GM20431 (cell line): Measurements from ENCODE around the gene MORN3.
"Not testable (repeated sequence)": the region's sequence is repeated elsewhere in the genome, so short reads cannot be mapped to it uniquely, and the experiment has no call there.

Experiments
- in situ Hi-C: fragments of 300-500 bp; cut with MseI, MboI; formaldehyde crosslinking; loops from one replicate; pipeline ENCODE4 v1.15.0; 2020; ENCODE audit warnings: low sequenced_read_pairs; ENCODE audit not compliant: unreplicated experiment

MORN3 gene

GRCh38 chr12:121651320-121651719 lies 18.1 kb downstream of the MORN3 start:
- in situ Hi-C loops, result no loop called here

DNA sequence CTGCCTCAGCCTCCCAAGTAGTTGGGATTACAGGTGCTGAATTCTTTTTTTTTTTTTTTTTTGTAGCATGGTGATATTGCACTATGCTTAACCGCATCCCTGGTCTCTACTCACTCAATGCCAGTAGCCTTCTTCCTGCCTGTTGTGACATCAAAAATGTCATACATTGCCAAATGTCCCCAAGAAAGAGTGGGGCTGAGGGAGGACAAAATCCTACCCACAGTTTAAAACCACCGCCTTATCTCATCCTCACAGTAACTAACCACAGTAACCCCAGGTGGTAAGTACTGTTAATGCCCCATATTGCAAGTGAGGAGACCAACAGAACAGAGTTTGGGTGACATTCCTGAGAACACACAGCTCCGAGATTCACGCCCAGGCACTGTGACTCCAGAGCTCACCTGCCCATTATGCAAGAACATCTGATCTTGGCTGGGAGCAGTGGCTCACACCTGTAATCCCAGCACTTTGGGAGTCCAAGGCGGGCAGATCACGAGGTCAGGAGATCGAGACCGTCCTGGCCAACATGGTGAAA lies 19.6 kb downstream of the MORN3 start:
- in situ Hi-C loops, result no loop called here

GRCh38 chr12:121649322-121649721 lies 20.1 kb downstream of the MORN3 start:
- in situ Hi-C loops, result no loop called here

GRCh38 chr12:121648458-121649028 lies 20.9 kb downstream of the MORN3 start:
- in situ Hi-C loops, result no loop called here

- in situ Hi-C loops, result no loop called here
Observed at GRCh38 chr12:121641343-121641630, 28.2 kb downstream of the MORN3 start.

DNA sequence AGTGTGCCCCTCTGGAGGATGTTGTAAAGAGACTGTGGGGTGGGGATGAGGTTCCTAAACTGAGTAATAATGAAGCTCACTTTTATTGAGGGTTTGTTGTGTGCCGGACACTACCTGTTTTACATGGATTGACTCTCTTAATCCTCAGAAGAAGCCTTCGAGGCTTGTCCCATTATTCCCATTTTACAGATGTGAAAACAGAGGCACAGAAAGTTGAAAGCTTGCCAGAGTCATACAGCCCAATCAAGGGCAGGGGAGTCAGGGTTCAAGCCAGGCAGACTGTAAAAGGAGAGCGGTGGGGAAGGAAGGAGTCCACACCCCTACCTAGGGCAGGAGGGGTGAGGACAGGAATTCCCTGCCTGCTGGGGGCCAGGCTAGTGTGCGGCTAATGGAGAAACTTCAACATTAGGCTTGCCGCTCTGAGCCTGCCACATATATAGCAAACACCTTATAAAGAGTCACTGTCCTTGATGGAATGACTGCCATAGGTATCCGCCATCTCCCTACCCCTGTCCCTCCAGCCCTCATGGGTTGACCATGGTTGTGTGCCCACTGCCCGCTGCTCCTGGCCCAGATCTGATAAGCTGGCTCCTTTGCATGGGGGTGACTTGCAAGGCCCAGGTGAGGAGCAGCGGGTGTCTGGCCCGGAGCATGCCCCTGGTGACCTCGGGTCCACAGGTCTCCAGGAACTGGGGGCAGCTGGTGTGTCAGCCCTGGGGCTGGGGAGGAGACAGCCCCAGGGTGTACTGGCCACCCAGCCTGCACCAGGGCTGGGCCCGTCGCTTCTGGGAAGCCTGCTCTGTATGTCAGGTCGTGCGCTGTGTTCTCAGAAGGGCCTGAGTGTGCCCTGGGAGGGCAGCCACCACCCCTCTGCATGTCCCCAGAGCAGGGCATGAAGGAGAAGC lies 30.9 kb downstream of the MORN3 start:
- in situ Hi-C loops, result no loop called here

- in situ Hi-C loops, result no loop called here
Observed at GRCh38 chr12:121637231-121637914, 32.1 kb downstream of the MORN3 start.

- in situ Hi-C loops, result no loop called here
Observed at GRCh38 chr12:121634836-121635235, 34.6 kb downstream of the MORN3 start.

GRCh38 chr12:121633833-121634196 lies 35.6 kb downstream of the MORN3 start:
- in situ Hi-C loops, result not testable (repeated sequence)

DNA sequence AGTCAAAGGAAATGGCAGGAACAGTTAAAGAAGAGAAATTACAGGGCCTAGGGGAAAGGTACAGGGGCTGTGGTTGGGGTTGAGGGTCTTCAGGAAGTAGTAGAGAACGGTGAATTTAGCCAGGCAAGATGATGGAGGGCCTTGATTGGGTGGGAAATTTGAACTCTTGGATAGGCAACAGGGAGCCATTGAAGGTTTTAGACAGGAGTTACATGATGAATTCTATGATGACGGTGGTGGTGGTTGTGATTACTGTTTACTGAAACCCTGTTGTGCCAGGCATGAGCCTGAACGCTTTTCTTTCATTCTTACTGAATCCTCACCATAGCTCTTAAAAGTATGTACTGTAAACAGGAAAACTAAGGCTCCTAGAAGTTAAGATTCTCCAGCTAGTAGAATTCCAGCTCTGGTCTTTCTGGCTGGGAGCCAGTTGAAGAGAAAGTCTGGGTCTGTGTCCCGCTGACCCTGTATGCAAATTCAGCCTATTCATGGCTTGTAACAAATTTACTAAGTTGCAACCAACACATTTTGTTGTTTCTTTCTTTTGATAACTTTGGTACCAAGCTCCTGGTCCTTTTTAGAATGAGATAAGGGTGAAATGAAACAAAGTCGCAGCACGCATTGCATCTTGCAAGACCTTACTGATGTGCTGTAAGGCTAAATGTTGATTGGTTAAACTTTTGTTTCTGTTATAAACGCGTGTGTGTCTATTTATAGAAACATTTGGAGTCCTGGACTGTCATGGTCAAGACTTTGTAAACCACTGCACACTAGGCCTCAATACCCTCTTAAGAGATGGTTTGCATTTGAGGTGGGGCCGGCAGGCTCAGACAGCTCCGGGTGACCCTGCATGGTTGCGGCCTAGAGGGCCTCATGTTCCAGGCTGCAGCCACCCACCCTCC lies 37.1 kb downstream of the MORN3 start:
- in situ Hi-C loops, result no loop called here

- in situ Hi-C loops, result no loop called here
Observed at GRCh38 chr12:121630791-121631355, 38.6 kb downstream of the MORN3 start.

GRCh38 chr12:121628536-121628935 lies 40.9 kb downstream of the MORN3 start:
- in situ Hi-C loops, result no loop called here

- in situ Hi-C loops, result no loop called here
Observed at GRCh38 chr12:121628037-121628436, 41.4 kb downstream of the MORN3 start.

DNA sequence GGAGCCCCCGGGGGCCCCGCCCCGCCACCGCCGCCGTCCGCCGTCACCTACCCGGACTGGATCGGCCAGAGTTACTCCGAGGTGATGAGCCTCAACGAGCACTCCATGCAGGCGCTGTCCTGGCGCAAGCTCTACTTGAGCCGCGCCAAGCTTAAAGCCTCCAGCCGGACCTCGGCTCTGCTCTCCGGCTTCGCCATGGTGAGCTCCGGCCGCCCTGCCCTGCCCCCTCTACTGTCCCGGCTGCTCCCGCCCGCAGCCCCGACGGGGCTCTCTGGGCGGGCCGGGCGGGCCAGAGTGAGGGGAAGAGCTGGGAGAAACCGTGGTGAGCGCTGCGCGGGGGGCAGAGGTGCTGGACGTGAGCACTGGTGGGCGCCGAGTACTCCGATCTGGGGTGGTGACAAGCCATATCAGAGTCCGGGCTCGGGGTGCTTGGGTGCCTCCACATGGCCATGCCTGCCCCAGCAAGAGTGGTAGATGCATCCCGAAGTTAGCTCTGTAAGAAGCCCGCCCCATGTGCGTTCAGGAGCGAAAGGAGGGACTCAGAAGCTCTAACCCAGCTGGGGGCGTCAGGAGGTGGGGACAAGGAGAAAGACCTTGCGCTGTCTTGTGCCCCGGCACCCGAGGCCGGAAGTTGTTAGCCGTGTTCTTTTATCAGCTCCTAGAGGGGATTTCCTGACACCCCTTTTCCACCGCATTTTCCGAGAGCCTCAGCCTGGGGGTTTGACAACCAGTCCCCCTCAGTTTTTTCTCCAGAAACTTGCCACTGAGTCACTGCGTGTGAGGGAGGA lies 42.4 kb downstream of the MORN3 start:
- in situ Hi-C loops, result no loop called here

DNA sequence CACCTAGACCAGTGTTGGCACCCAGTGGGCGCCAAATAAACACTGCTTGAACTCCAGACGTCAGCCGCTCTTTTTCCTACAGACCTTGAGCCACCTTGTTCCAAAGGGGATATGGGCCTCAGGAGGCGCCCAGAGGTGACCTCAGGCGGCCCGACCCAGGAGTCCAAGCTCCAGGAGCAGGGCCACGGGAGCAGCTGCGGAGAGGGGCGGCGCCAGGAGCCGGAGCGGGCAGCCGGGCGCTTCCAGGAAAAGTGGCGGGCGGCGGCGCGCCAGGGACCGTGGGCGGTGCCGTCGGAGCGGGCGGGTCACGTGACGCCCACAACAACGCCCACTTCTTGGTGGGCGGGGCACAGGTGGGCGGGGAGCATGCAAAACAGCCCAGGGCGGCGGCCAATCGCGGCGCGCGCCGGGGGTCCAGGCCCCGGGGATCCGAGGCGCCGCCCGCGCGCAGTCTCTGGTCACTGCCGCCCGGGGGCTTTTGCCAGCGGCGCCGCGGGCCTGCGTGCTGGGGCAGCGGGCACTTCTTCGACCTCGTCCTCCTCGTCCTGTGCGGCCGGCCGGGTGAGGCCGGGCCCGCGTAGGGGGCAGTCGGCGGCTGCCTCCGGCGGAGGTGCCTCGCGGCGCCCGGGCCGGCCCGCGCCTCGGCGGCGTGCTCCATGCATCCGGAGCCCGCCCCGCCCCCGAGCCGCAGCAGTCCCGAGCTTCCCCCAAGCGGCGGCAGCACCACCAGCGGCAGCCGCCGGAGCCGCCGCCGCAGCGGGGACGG lies 43.2 kb downstream of the MORN3 start, which contains the start of gene ORAI1:
TSS of gene ORAI1 (plus strand) at position 444 of the 766 bp plus-strand sequence.
- in situ Hi-C loops, result no loop called here

- in situ Hi-C loops, result no loop called here
Observed at GRCh38 chr12:121620333-121620891, 49.0 kb downstream of the MORN3 start.

DNA sequence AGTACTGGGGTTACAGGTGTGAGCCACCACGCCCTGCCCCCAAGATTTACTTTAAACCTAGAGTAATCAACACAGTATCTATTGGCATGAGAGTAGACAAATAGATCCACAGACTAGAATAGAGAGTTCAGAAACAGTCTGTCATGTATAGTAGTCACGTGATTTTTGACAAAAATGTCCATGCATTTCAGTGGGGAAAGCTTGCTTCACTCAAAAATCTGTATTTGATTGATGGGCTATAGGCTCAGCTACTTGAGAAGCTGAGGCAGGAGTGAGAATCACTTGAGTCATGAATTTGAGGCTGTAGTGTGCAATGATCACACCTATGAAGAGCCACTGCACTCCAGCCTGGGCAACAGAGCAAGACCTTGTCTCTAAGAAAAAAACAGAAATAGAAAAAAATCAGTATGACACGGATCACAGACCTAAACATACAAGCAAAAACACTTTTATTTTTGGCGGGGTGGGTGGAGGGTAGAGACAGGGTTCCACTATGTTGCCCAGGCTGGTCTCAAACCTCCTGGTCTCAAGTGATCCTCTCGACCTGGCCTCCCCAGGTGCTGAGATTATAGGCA lies 50.7 kb downstream of the MORN3 start:
- in situ Hi-C loops, result no loop called here
